PC-3 (cell line): ENCODE measurements around the gene DRC1.

ENCODE experiments used
- EZH2 ChIP-seq: fragments of 300-600 bp; sonication (generic); IDR thresholded peaks from one replicate; pipeline ENCODE4 v1.6.1; 2017; ENCODE audit warnings: antibody characterized with exemption, mild to moderate bottlenecking, low read length; ENCODE audit not compliant: unreplicated experiment
- EZH2phosphoT487 ChIP-seq: fragments of 300-600 bp; sonication (generic); IDR thresholded peaks from 2 replicates; pipeline ENCODE4 v1.6.1; 2018; ENCODE audit warnings: mild to moderate bottlenecking, antibody characterized with exemption, low read length, borderline replicate concordance
- TF ChIP-seq, protein P1 (sequence below): fragments of 300-600 bp; sonication (generic); conservative IDR thresholded peaks from 2 replicates; pipeline ENCODE4 v1.5.1; 2017; ENCODE audit warnings: antibody characterized with exemption, low read depth, mild to moderate bottlenecking, low read length

DNA sequence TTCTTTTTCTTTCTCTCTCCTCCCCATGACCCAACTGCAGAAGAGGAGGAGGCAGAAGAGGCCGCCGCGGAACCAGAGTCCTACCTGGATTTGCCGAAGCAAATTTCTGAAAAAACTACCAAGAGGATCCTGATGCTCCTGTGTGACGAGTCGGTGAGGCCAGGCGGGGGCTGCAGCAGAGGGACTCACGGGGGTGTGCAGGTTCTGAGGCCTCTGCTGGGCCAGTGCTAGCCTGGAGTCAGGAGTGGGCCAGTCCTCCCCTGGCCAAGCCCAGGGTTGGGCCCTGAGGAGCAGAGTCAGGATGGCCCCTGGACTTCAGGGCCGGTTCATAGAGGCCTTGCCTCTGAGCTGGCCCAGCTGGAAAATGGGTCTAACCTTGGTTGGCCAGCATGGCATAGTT is 46.9 kb downstream of the DRC1 start:
- TF ChIP-seq, protein P1, sequence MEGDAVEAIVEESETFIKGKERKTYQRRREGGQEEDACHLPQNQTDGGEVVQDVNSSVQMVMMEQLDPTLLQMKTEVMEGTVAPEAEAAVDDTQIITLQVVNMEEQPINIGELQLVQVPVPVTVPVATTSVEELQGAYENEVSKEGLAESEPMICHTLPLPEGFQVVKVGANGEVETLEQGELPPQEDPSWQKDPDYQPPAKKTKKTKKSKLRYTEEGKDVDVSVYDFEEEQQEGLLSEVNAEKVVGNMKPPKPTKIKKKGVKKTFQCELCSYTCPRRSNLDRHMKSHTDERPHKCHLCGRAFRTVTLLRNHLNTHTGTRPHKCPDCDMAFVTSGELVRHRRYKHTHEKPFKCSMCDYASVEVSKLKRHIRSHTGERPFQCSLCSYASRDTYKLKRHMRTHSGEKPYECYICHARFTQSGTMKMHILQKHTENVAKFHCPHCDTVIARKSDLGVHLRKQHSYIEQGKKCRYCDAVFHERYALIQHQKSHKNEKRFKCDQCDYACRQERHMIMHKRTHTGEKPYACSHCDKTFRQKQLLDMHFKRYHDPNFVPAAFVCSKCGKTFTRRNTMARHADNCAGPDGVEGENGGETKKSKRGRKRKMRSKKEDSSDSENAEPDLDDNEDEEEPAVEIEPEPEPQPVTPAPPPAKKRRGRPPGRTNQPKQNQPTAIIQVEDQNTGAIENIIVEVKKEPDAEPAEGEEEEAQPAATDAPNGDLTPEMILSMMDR = no peak
- TF ChIP-seq EZH2 (no peak), EZH2phosphoT487 (no peak)
